ENCODE measurements around the gene MUC5AC. TPM values are rescaled to one million over a fixed set of nuclear protein-coding genes. Genes with fewer than 3 reads are reported as not detected.

MUC5AC gene
- polyA plus RNA-seq, 1 donor from 2014 or later = not detected

- Histone ChIP-seq H4K20me1 (ENCODE audit: insufficient read depth) (no peaks in the 10 kb centered on the region), H3K4me3 (ENCODE audit: low read length) (no peak overlapping the region), H3K9me3 (ENCODE audit: low read length) (no peaks in the 10 kb centered on the region), H3K27me3 (ENCODE audit: insufficient read depth, low read depth, low read length) (no peaks in the 10 kb centered on the region), H3K36me3 (ENCODE audit: insufficient read depth, low read length) (no peaks in the 10 kb centered on the region), H3K79me2 (replicated peaks; ENCODE audit: insufficient read depth, low read length) (no peaks in the 10 kb centered on the region), H3K4me2 (ENCODE audit: low read length) (no peak overlapping the region), H3K9me2 (ENCODE audit: insufficient read depth, low read length) (no peaks in the 10 kb centered on the region), H2AFZ (ENCODE audit: low read depth, low read length) (no peak overlapping the region), H3K9ac (ENCODE audit: low read length) (no peak overlapping the region), H3K27ac (ENCODE audit: low read length) (no peak overlapping the region), H3F3A (ENCODE audit: insufficient read depth, low read length, poor library complexity, severe bottlenecking) (no peaks in the 10 kb centered on the region)
- TF ChIP-seq EZH2 (IDR thresholded peaks at IDR 0.05; ENCODE audit: borderline replicate concordance, insufficient read depth, low read length, poor library complexity, severe bottlenecking) (no peak), EP300 (conservative IDR thresholded peaks at IDR 0.05; ENCODE audit: poor library complexity, severe bottlenecking) (no peak)
- TF ChIP-seq, protein P1, sequence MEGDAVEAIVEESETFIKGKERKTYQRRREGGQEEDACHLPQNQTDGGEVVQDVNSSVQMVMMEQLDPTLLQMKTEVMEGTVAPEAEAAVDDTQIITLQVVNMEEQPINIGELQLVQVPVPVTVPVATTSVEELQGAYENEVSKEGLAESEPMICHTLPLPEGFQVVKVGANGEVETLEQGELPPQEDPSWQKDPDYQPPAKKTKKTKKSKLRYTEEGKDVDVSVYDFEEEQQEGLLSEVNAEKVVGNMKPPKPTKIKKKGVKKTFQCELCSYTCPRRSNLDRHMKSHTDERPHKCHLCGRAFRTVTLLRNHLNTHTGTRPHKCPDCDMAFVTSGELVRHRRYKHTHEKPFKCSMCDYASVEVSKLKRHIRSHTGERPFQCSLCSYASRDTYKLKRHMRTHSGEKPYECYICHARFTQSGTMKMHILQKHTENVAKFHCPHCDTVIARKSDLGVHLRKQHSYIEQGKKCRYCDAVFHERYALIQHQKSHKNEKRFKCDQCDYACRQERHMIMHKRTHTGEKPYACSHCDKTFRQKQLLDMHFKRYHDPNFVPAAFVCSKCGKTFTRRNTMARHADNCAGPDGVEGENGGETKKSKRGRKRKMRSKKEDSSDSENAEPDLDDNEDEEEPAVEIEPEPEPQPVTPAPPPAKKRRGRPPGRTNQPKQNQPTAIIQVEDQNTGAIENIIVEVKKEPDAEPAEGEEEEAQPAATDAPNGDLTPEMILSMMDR (IDR thresholded peaks at IDR 0.05; ENCODE audit: poor library complexity, severe bottlenecking) = no peak
These were observed 2.7 kb downstream of the MUC5AC start for GRCh38 chr11:1160231-1161101.

GRCh38 chr11:1161410-1162137 is 3.8 kb downstream of the MUC5AC start:
- Histone ChIP-seq H3K27ac (ENCODE audit: low read length) (no peak overlapping the region), H3F3A (ENCODE audit: insufficient read depth, low read length, poor library complexity, severe bottlenecking) (no peaks in the 10 kb centered on the region)

More at GRCh38 chr11:1161410-1162137, 3.8 kb downstream of the MUC5AC start:
- Histone ChIP-seq H3K9me3 (ENCODE audit: low read length) (no peaks in the 10 kb centered on the region), H3K9me2 (ENCODE audit: insufficient read depth, low read length) (no peaks in the 10 kb centered on the region), H3K27me3 (ENCODE audit: insufficient read depth, low read depth, low read length) (no peaks in the 10 kb centered on the region), H2AFZ (ENCODE audit: low read depth, low read length) (no peak overlapping the region), H3K4me3 (ENCODE audit: low read length) (no peak overlapping the region), H3K36me3 (ENCODE audit: insufficient read depth, low read length) (no peaks in the 10 kb centered on the region), H3K9ac (ENCODE audit: low read length) (no peak overlapping the region), H4K20me1 (ENCODE audit: insufficient read depth) (no peaks in the 10 kb centered on the region), H3K79me2 (replicated peaks; ENCODE audit: insufficient read depth, low read length) (no peaks in the 10 kb centered on the region), H3K4me2 (ENCODE audit: low read length) (no peak overlapping the region)
- TF ChIP-seq, protein P1 (IDR thresholded peaks at IDR 0.05; ENCODE audit: poor library complexity, severe bottlenecking) = no peak
- TF ChIP-seq POLR2AphosphoS5 (IDR thresholded peaks at IDR 0.05) (no peak), SMC3 (conservative IDR thresholded peaks at IDR 0.05; ENCODE audit: poor library complexity) (no peak), TAF1 (IDR thresholded peaks at IDR 0.05; ENCODE audit: low read depth) (no peak), REST (IDR thresholded peaks at IDR 0.05; ENCODE audit: borderline replicate concordance) (no peak), RAD21 (conservative IDR thresholded peaks at IDR 0.05) (no peak), EZH2 (IDR thresholded peaks at IDR 0.05; ENCODE audit: borderline replicate concordance, insufficient read depth, low read length, poor library complexity, severe bottlenecking) (no peak), EP300 (conservative IDR thresholded peaks at IDR 0.05; ENCODE audit: poor library complexity, severe bottlenecking) (no peak), MXI1 (conservative IDR thresholded peaks at IDR 0.05; ENCODE audit: poor library complexity, severe bottlenecking) (no peak)
